ENCODE results near the gene TRAPPC10. TPM values are rescaled to one million over a fixed set of nuclear protein-coding genes. Genes with fewer than 3 reads are reported as not detected.

The TRAPPC10 gene
- total RNA-seq, 1 donor from 2014 or later: 21.4 TPM

- H3K4me3 ChIP-seq: no peak overlapping the region
- TF ChIP-seq, protein P1, sequence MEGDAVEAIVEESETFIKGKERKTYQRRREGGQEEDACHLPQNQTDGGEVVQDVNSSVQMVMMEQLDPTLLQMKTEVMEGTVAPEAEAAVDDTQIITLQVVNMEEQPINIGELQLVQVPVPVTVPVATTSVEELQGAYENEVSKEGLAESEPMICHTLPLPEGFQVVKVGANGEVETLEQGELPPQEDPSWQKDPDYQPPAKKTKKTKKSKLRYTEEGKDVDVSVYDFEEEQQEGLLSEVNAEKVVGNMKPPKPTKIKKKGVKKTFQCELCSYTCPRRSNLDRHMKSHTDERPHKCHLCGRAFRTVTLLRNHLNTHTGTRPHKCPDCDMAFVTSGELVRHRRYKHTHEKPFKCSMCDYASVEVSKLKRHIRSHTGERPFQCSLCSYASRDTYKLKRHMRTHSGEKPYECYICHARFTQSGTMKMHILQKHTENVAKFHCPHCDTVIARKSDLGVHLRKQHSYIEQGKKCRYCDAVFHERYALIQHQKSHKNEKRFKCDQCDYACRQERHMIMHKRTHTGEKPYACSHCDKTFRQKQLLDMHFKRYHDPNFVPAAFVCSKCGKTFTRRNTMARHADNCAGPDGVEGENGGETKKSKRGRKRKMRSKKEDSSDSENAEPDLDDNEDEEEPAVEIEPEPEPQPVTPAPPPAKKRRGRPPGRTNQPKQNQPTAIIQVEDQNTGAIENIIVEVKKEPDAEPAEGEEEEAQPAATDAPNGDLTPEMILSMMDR (IDR thresholded peaks at IDR 0.05; ENCODE audit: borderline replicate concordance): no peak
- intact Hi-C loops (cut with micrococcal nuclease): no loop called here
- no peak for DNase-seq
- H3K9me3 ChIP-seq (replicated peaks): no peaks in the 10 kb centered on the region
- H3K36me3 ChIP-seq: peaks cover 38% of the 10 kb centered on the region
- peaks cover 37% of the 10 kb centered on the region for H3K4me1 ChIP-seq
- no peaks in the 10 kb centered on the region for H3K27me3 ChIP-seq (ENCODE audit: low read depth)
- peak overlapping the region; percentile 2 for H3K27ac ChIP-seq (replicated peaks)
Measured at GRCh38 chr21:44054710-44055109, 42.6 kb downstream of the TRAPPC10 start.

DNA sequence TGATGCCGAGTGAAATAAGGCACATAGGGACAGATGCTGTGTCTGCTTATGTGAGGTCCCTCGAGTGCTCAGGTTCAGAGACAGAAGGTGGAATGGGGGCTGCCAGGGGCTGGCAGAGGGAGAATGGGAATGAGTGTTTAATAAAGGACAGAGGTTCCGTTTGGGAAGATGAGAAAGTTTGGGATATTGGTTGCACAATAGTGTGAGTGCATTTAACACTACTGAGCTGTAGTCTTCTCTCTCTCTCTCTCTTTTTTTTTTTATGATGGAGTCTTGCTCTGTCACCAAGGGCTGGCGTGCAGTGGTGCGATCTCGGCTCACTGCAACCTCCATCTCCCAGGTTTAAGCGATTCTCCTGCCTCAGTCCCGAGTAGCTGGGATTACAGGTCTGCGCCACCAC is 44.9 kb downstream of the TRAPPC10 start:
- H3K27ac ChIP-seq (replicated peaks): no peak overlapping the region
- H3K36me3 ChIP-seq: peaks cover 53% of the 10 kb centered on the region
- peaks cover 15% of the 10 kb centered on the region for H3K4me1 ChIP-seq
- DNase-seq: no peak
- TF ChIP-seq, protein P1 (IDR thresholded peaks at IDR 0.05; ENCODE audit: borderline replicate concordance): no peak
- H3K27me3 ChIP-seq (ENCODE audit: low read depth): no peaks in the 10 kb centered on the region
- H3K9me3 ChIP-seq (replicated peaks): no peaks in the 10 kb centered on the region
- intact Hi-C loops (cut with micrococcal nuclease): no loop called here
- H3K4me3 ChIP-seq: no peak overlapping the region

DNA sequence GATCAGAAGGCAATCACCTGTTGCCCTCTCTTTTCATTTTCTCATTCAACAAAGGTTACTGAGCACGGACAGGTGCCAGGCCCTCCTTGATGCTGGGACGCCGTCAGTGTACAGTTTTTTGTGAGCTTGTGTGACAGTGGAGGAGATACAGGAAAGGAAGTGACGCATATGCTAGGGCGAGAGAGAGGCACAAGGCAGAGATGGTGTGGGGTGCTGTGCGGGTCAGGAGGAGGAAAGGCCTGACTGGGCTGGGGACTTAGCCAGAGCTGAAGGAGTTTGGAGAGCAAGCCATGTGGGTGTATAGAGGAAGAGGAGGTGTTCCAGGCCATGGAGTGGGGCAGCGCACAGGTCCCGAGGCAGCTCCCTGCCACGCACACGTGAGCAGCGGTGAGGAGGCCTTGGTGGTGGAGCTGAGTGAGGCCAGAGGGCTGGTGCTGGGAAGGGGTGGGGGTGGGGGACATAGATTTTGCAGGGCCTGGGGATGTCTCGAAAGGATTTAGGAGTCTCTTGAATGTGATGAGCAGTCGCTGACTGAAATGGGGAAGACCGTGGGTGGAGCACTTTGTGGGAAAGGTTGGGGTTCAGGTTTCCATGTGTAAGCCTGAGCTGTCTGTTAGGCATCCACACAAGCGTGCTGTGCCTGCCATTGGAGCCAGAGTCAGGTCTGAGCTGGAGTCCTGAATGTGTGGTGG is 46.0 kb downstream of the TRAPPC10 start:
- intact Hi-C loops (cut with micrococcal nuclease): no loop called here
- no peak for DNase-seq
- Histone ChIP-seq H3K27me3 (ENCODE audit: low read depth) (no peaks in the 10 kb centered on the region), H3K27ac (replicated peaks) (no peak overlapping the region), H3K4me1 (peaks cover 5% of the 10 kb centered on the region), H3K36me3 (peaks cover 55% of the 10 kb centered on the region), H3K4me3 (no peak overlapping the region), H3K9me3 (replicated peaks) (no peaks in the 10 kb centered on the region)
- TF ChIP-seq, protein P1 (IDR thresholded peaks at IDR 0.05; ENCODE audit: borderline replicate concordance): no peak

DNA sequence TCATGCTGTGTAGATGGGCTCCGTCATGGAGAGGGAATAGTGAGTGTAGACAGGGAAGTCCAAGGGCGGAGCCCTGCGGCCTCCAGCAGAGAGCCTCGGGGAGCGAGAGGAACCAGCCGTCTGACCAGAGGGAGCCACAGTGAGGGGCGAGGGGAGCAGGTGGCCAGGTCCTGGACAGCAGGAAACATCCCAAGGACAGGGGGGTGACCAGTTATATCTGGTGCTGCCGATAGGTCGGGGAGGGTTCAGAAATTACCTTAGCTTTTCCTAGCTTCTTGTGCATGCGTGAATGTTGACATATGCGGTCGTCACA is 46.5 kb downstream of the TRAPPC10 start:
- no peaks in the 10 kb centered on the region for H3K9me3 ChIP-seq (replicated peaks)
- H3K4me1 ChIP-seq: peaks cover 5% of the 10 kb centered on the region
- no peak overlapping the region for H3K27ac ChIP-seq (replicated peaks)
- TF ChIP-seq, protein P1 (IDR thresholded peaks at IDR 0.05; ENCODE audit: borderline replicate concordance): no peak
- DNase-seq: no peak
- peaks cover 55% of the 10 kb centered on the region for H3K36me3 ChIP-seq
- intact Hi-C loops (cut with micrococcal nuclease): no loop called here
- H3K4me3 ChIP-seq: no peak overlapping the region
- H3K27me3 ChIP-seq (ENCODE audit: low read depth): no peaks in the 10 kb centered on the region

GRCh38 chr21:44058981-44059380 is 46.9 kb downstream of the TRAPPC10 start:
- Histone ChIP-seq H3K4me3 (no peak overlapping the region), H3K27me3 (ENCODE audit: low read depth) (no peaks in the 10 kb centered on the region), H3K36me3 (peaks cover 58% of the 10 kb centered on the region), H3K4me1 (peaks cover 5% of the 10 kb centered on the region), H3K9me3 (replicated peaks) (no peaks in the 10 kb centered on the region), H3K27ac (replicated peaks) (no peak overlapping the region)
- DNase-seq: no peak
- TF ChIP-seq, protein P1 (IDR thresholded peaks at IDR 0.05; ENCODE audit: borderline replicate concordance): no peak
- intact Hi-C loops (cut with micrococcal nuclease): no loop called here

Data from left ventricle myocardium inferior (tissue), 1 donor.